Activated T-helper 17 cell treated with anti-CD3 and anti-CD28 coated beads, Interleukin-2, amount 50 U/mL, for 72 hours (primary cell): Measurements from ENCODE around the gene SRL. TPM values are rescaled to one million over a fixed set of nuclear protein-coding genes. Genes with fewer than 3 reads are reported as not detected.
"Not testable (repeated sequence)": the region's sequence is repeated elsewhere in the genome, so short reads cannot be mapped to it uniquely, and the experiment has no call there.

ENCODE experiments used
- ATAC-seq: fragments of 150-1000 bp; cut with Tn5 transposase; replicated peaks from 2 replicates; pipeline ENCODE4 v1.10.0; 2021; ENCODE audit warnings: mild to moderate bottlenecking, moderate library complexity
- H3K27ac Mint-ChIP-seq: one replicate; pipeline ENCODE4 v1.8.0; 2022; ENCODE audit warnings: mixed read lengths
- H3K27me3 Mint-ChIP-seq: one replicate; pipeline ENCODE4 v1.8.0; 2022; ENCODE audit warnings: mixed read lengths
- H3K36me3 Mint-ChIP-seq: one replicate; pipeline ENCODE4 v1.8.0; 2022; ENCODE audit warnings: low read depth, mild to moderate bottlenecking, mixed read lengths
- H3K4me1 Mint-ChIP-seq: one replicate; pipeline ENCODE4 v1.8.0; 2022; ENCODE audit warnings: mixed read lengths
- H3K4me3 Mint-ChIP-seq: one replicate; pipeline ENCODE4 v1.8.0; 2022; ENCODE audit warnings: mild to moderate bottlenecking, mixed read lengths
- H3K9me3 Mint-ChIP-seq: one replicate; pipeline ENCODE4 v1.8.0; 2022; ENCODE audit warnings: mixed read lengths
- total RNA-seq, 2 donors: library from RNA; stranded (reverse); gene quantifications; one replicate each; pipeline ENCODE4 v1.2.3, GENCODE V29; 2022

SRL gene
- total RNA-seq, 2 donors from 2014 or later = not detected

DNA sequence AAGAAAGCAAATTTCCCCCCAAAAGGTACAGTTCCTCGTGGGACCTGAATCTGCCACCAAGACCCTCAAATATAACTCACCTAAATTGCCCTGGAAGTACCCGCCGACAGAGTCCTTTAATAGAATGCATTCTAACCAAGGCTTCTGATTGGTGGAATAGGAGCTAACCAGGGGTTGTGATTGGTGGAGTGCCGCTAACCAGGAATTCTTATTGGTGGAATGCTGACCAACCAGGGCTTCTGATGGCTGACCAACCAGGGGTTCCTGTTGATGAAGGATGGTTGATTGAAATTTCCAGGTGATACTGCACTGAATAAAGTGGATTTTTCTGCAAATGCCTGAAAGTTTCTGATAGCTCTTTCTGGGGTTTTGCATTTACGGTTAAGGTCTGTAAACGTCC is 24.5 kb upstream of the SRL start:
- peak overlapping the region; percentile 54 for H3K27ac Mint-ChIP-seq

DNA sequence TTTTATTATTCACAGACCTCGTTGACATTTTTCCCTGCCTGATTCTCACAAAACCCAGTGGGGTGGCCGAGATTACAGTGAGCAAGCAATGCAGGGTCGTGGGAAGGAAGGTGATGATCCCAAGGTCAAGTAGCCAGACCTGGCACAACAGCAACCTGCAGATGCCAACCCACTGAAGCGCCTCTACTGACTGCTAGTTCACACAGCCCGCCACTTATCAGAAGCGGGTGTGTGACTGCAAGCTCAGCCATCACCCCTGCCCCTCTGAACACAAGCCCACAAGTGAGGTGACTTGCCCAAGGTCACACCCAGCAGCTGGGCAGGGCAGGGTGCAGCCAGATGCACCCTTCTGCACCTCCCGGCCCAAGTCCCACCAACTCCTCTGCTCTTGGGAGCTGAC is 23.8 kb upstream of the SRL start:
- Mint-ChIP-seq H3K27ac (peak overlapping the region; percentile 54), H3K4me3 (no peak overlapping the region), H3K9me3 (no peaks in the 10 kb centered on the region), H3K36me3 (peaks cover 20% of the 10 kb centered on the region), H3K27me3 (no peaks in the 10 kb centered on the region), H3K4me1 (no peaks in the 10 kb centered on the region)
- ATAC-seq = no peak

More for the DNA sequence above, 24.5 kb upstream of the SRL start:
- no peaks in the 10 kb centered on the region for H3K9me3 Mint-ChIP-seq
- H3K27me3 Mint-ChIP-seq = no peaks in the 10 kb centered on the region
- no peak for ATAC-seq
- H3K36me3 Mint-ChIP-seq = peaks cover 13% of the 10 kb centered on the region
- no peaks in the 10 kb centered on the region for H3K4me1 Mint-ChIP-seq
- no peak overlapping the region for H3K4me3 Mint-ChIP-seq

DNA sequence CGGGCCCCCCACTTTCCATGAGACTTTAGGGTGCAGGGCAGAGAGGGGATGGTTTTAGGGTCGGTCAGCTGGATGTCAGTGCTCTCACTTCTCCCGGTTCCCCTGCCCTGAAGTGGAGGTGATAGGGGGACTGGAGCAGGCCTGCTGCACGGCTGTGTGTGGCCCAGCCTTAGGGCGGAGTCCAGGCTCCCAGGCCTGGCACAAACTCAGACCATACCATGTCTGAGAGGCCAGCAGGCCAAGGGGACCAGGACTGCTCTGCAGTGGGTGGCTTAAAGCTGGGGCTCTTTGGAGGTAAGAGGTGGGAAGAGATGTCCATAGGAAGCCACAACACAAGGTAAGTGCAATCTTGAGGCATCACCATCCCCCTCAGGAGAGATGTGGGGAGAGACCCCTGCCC is 22.7 kb upstream of the SRL start:
- Mint-ChIP-seq H3K36me3 (peaks cover 28% of the 10 kb centered on the region), H3K27ac (no peak overlapping the region), H3K27me3 (no peaks in the 10 kb centered on the region), H3K9me3 (no peaks in the 10 kb centered on the region), H3K4me1 (no peaks in the 10 kb centered on the region), H3K4me3 (no peak overlapping the region)
- no peak for ATAC-seq

DNA sequence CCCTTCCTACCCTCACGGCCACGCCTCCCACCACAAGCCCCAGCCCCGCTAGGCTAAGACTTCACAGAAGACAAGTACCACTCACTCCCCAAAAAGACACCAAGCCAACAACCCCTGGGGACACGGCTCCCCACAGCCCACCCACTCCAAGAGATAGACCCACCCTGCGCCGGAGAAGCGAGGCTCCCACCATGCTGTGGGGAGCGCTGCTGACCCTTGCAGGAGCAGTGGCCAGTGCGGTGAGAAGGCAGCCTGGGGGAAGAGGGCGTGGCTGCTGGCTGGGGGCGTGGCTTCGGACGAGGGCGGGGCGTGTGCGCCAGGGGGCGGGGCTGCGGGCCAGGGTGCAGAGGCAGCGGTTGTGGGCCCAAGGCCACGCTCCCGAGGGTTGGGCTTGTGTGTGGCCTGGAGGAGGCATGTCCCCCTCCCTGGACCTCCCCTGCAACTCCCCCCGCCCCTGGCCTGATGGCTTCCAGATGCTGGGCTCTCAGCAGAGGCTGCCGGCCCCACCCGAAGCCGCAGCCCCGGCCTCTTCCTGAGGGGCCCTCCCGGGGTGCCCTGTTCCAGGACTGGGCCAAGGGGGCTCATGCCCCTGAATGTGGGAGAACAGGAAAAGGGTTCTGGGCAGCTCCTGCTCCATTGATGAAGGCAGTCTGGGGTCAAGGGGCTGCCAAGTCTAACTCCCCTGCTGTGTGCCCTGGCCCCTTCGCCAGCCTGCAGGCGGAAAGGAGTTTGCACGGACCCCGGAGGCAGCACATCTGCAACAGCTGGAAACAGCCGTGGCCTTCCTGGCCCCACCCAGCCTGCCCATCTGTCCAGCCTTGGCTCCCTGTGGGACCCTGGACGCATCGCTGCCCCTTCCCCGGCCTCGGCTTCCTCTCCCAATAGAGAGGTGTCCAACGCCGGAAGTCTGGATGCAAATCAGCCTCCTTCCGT is 21.9 kb upstream of the SRL start:
- no peak overlapping the region for H3K4me3 Mint-ChIP-seq
- no peak overlapping the region for H3K27ac Mint-ChIP-seq
- no peaks in the 10 kb centered on the region for H3K27me3 Mint-ChIP-seq
- no peaks in the 10 kb centered on the region for H3K9me3 Mint-ChIP-seq
- no peaks in the 10 kb centered on the region for H3K4me1 Mint-ChIP-seq
- no peak for ATAC-seq
- peaks cover 34% of the 10 kb centered on the region for H3K36me3 Mint-ChIP-seq

DNA sequence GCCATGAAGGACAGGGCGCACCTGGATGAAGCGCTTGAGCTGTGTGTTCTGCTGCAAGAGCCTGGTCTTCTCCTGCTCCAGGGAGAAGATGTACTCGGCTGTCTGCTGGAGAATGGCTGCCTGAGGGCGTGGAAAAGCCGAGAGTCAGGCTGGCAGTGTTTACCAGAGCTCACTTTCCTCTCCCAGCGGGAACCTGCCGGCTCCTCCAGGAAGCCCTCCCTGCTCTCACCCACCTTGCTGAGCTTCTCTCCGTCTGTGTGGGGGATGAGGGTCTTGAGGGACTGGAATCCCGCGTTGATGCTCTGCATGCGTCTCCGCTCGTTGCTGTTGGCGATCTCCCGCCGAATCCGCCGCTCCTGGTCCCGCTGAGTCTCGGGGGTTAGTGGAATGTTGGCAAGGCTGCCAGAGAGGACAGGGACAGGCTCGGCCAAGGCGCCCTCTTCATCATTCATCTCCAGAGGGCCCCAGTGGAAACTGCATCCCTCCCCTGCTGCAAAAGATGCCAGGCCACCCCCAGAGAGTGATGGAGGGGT is 20.5 kb upstream of the SRL start:
- Mint-ChIP-seq H3K27ac (no peak overlapping the region), H3K9me3 (no peaks in the 10 kb centered on the region), H3K36me3 (peaks cover 46% of the 10 kb centered on the region), H3K27me3 (no peaks in the 10 kb centered on the region), H3K4me1 (no peaks in the 10 kb centered on the region), H3K4me3 (no peak overlapping the region)
- ATAC-seq = no peak

DNA sequence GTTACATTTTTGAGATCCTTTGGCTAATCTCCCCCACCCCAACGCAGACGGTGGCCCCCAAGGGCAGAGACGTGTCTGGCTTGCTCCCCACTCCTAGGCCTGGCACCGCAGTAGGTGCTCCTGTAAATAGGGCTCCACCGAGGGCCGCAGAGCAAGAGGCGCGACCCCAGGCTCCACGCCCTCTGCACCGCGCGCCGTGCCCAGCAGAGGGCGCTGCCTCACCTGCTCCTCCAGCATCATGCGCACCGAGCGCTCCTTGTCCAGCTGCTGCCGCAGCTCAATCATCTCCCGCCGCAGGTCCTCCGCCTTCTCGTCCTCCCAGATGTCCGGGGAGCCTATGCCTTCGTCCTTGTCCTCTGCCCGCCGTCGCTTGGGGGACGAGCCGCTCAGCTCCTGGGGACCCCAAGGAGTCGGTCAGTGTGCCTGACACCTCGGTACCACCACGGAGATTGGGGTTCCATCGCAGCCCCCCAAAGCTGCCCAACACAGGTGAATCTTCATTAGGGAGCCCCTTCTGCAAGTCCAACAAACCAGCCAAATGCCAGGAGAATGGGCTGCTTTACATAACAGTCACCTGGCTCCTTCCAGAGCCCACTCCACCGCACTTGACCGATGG is 19.8 kb upstream of the SRL start:
- Mint-ChIP-seq H3K4me3 (no peak overlapping the region), H3K27ac (no peak overlapping the region), H3K36me3 (peaks cover 53% of the 10 kb centered on the region), H3K4me1 (no peaks in the 10 kb centered on the region), H3K27me3 (no peaks in the 10 kb centered on the region), H3K9me3 (no peaks in the 10 kb centered on the region)
- ATAC-seq = peak; percentile 66

DNA sequence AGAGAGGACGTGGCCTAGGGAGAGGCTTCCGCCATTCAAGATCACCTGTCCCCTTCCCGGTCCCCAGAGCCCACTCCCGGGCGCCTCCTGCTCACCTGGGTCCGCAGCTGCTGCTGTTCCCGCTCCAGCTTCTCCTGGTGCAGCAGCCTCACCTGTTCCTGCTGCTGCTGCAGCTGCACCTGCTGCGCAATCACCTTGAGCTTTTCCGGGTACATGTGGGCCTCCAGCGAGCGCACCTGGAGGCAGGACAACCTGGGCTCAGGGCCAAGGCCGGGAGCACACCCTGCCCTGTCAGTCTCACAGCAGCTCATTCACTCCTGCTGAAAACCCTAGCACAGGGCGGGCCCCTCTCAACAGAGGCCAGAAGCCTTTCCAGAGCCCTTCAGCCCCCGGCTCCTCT is 18.5 kb upstream of the SRL start:
- H3K27ac Mint-ChIP-seq = no peak overlapping the region
- no peaks in the 10 kb centered on the region for H3K9me3 Mint-ChIP-seq
- no peaks in the 10 kb centered on the region for H3K4me1 Mint-ChIP-seq

DNA sequence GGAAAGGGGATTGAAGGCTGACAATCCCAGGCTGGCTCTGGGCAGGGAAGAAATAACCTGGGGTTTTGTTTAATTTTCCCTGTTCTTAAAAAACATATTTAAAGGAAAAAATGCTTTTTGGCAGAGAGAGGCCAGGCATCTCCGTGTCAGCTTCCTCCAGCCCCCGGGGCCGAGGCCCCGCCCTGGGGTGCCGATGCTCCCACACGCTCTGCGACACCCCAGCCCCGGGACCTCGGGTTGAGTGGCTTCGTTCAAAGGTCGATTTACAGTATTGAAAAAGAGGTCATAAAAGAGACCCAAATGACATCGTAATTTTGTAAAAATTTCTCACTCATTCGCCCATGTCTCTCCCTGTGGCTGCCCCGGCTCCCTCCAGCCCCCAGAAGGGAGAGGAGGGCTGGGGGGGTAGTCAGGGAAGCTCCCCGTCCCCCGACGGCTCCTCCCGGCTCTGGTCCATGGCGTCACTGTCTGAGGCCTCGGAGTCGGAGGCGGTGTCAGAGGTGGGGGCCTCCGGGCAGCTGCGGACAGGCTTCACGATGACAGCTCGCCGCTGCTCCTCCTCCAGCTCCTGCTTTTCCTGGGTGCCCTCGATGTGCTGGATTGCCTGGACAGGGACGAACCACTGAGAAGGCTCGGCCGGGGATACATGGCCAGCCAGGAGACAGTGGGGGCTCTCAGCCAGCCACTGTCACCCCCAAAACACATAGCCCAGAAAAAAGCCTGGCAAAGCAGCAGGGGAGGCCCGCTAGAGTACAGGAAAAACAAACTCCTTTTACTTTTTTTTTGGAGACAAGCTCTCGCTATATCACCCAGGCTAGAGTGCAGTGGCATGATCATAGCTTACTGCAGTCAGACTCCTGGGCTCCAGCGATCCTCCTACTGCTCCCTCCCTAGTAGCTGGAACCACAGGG is 16.0 kb upstream of the SRL start:
- H3K27me3 Mint-ChIP-seq = no peaks in the 10 kb centered on the region
- H3K4me1 Mint-ChIP-seq = no peaks in the 10 kb centered on the region
- H3K9me3 Mint-ChIP-seq = no peaks in the 10 kb centered on the region
- H3K27ac Mint-ChIP-seq = no peak overlapping the region
- no peak for ATAC-seq
- no peak overlapping the region for H3K4me3 Mint-ChIP-seq
- H3K36me3 Mint-ChIP-seq = peaks cover 54% of the 10 kb centered on the region

More for the DNA sequence above, 18.5 kb upstream of the SRL start:
- Mint-ChIP-seq H3K27me3 (no peaks in the 10 kb centered on the region), H3K36me3 (peaks cover 54% of the 10 kb centered on the region), H3K4me3 (no peak overlapping the region)
- no peak for ATAC-seq

DNA sequence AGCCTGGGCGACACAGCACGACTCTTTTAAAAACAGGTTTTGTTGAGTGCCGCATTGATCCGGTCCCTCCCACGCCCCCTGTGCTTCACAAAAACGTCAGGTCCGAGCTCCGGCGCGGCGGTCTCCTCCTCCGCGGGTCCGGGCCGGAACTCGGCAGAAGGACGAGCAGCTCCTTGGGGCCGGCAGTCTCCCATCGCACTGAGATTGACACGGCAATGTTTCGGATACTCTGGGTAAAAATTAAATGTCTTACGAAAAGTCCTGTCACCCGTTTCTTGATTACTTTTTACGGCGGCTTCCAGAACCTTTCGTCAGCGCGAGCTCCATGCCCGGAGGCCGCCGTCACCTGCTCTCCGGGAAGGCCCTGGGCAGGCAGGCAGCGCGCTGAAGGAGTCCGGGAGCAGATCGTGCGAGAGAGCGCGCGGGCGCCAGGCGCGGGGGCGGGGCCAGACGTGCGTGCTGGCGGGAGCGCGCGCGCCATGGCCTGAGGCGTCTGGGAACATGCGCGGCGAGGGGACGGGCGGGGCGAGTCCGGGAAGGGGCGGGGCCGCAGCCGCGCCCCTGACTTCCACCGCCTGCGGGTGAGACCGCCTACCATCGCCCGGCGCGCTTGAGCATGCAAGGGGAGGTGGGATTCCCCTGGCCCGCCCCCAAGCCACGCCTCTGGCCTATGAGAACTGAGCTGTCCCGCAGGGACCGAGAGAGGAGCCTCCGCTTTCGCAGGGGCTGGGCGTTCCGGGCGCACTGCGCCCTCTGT is 11.7 kb upstream of the SRL start:
- Mint-ChIP-seq H3K27me3 (no peaks in the 10 kb centered on the region), H3K27ac (peak overlapping the region; percentile 89), H3K9me3 (no peaks in the 10 kb centered on the region), H3K4me1 (no peaks in the 10 kb centered on the region), H3K4me3 (peak overlapping the region; percentile 84), H3K36me3 (peaks cover 18% of the 10 kb centered on the region)
- ATAC-seq = peak; percentile 96

DNA sequence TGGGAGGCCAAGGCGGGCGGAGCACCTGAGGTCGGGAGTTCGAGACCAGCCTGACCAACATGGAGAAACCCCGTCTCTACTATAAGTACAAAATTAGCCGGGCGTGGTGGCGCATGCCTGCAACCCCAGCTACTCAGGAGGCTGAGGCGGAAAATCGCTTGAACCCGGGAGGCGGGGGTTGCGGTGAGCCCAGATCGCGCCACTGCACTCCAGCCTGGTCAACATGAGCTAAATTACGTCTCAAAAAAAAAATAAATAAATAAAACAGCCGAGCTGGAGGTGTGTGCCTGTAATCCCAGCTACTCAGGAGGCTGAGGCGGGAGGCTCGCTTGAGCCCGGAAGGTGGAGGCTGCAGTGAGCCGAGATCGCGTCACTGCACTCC is 11.1 kb upstream of the SRL start:
- peaks cover 12% of the 10 kb centered on the region for H3K36me3 Mint-ChIP-seq
- H3K27me3 Mint-ChIP-seq, ATAC-seq, H3K9me3 Mint-ChIP-seq, H3K4me1 Mint-ChIP-seq: not testable (repeated sequence)
- H3K4me3 Mint-ChIP-seq = peak overlapping the region; percentile 84
- H3K27ac Mint-ChIP-seq = peak overlapping the region; percentile 89

DNA sequence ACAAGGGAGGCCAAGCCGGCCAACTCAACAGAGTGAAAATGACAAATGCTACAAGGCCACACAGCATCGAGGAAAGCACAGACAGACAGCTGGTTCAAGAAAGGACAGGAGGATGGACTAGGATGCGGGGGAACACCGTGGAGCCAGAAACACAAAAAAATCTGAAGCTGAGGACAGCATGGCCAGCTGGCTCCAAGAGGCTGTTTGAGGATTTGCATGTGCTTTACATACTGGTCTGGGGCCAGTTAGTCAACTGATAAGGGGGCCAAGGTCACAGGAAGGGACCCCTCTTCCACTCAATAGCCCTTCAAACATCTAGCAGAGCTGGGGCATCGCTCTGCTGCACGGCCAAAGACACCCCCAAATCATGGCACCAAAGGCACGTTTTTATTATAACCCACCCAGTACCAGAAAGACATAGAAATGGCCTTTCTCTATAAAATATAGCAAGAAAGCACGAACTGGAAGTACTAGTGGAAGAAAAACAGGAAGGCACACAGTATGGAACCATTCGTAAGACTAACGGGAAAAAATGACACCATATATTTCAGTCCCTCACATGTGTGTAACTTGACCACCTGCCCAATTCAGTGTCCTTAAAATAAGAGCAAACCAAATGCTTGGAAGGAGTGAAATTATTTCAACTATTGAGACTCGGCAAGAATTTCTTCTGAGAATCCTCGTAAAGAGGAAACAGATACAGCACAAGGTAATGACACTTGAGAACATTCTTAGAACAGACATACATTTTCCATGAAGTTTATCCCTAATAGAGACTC is 7.8 kb upstream of the SRL start:
- no peak for ATAC-seq
- Mint-ChIP-seq H3K9me3 (no peaks in the 10 kb centered on the region), H3K4me3 (no peak overlapping the region), H3K36me3 (no peaks in the 10 kb centered on the region), H3K27ac (peak overlapping the region; percentile 56), H3K4me1 (no peaks in the 10 kb centered on the region), H3K27me3 (no peaks in the 10 kb centered on the region)

DNA sequence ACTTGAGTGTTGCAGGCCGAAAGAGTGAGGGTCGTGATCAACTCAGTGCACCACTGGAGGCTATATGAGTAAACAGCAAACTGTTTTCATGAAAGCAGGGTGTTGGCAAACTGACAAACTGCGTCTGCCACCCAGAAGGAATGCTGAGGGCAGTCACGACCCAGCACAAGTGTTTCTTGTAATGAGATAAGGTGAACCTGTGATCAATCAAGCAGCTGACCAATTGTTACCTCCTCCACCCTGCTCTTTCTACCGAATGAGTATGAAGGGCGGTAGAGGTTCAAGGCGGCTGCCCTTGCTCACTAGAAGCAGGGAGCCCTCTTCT is 5.5 kb upstream of the SRL start:
- no peak overlapping the region for H3K27ac Mint-ChIP-seq
- H3K4me1 Mint-ChIP-seq = no peaks in the 10 kb centered on the region
- H3K9me3 Mint-ChIP-seq = no peaks in the 10 kb centered on the region
- H3K4me3 Mint-ChIP-seq = no peak overlapping the region
- no peaks in the 10 kb centered on the region for H3K36me3 Mint-ChIP-seq
- H3K27me3 Mint-ChIP-seq = no peaks in the 10 kb centered on the region
- no peak for ATAC-seq

DNA sequence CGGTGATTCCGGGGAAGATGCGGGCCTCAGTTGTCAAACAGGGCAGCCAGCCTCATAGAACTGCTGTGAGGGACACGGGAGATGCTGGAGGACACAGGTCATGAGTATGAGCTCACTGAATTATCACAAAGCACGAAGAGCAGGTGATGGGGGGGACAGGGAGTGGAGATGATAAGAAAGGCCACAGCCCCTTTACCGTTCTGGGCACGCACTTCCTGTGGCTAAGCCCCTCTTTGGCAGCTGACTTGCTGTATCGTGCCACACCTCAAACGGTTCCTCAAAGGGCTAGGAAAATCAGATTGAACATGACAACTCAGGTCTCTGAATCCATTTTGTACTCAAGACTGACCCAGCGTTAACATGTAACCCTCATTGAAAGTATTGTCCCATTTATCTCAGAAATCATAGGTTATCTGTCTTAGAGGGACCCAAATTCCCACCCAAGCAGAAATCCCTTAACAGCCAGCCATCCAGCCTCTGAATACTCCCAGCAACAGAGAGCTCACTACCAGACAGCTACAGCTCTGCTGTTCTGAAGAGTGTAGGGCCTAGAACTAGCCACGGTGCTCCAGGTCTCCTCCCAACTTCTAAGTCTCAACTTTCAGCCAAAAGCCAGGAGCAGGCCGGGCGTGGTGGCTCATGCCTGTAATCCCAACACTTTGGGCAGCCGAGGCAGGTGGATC is 5.0 kb upstream of the SRL start:
- ATAC-seq = no peak
- H3K36me3 Mint-ChIP-seq = no peaks in the 10 kb centered on the region
- no peaks in the 10 kb centered on the region for H3K27me3 Mint-ChIP-seq
- H3K4me3 Mint-ChIP-seq = no peak overlapping the region
- H3K9me3 Mint-ChIP-seq = no peaks in the 10 kb centered on the region
- no peak overlapping the region for H3K27ac Mint-ChIP-seq
- H3K4me1 Mint-ChIP-seq = no peaks in the 10 kb centered on the region
